ENCODE data around the gene MACF1.

GRCh38 chr1:39474810-39475209, 270.3 kb downstream of the MACF1 start:
- TF ChIP-seq, protein P1, sequence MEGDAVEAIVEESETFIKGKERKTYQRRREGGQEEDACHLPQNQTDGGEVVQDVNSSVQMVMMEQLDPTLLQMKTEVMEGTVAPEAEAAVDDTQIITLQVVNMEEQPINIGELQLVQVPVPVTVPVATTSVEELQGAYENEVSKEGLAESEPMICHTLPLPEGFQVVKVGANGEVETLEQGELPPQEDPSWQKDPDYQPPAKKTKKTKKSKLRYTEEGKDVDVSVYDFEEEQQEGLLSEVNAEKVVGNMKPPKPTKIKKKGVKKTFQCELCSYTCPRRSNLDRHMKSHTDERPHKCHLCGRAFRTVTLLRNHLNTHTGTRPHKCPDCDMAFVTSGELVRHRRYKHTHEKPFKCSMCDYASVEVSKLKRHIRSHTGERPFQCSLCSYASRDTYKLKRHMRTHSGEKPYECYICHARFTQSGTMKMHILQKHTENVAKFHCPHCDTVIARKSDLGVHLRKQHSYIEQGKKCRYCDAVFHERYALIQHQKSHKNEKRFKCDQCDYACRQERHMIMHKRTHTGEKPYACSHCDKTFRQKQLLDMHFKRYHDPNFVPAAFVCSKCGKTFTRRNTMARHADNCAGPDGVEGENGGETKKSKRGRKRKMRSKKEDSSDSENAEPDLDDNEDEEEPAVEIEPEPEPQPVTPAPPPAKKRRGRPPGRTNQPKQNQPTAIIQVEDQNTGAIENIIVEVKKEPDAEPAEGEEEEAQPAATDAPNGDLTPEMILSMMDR (IDR thresholded peaks at IDR 0.05; ENCODE audit: insufficient read depth, low read depth, low read length) = no peak
- no peak for TF ChIP-seq EZH2 (IDR thresholded peaks at IDR 0.05; ENCODE audit: insufficient read depth, low read length)
